Mucosa of stomach (tissue), 1 donor: ENCODE measurements around the gene CD55.

Source experiments
- H3K27me3 ChIP-seq: one replicate; pipeline ENCODE4 v1.7.0; 2013; ENCODE audit warnings: mild to moderate bottlenecking, low read length; ENCODE audit not compliant: control insufficient read depth, insufficient read depth
- H3K36me3 ChIP-seq: one replicate; pipeline ENCODE4 v1.7.0; 2013; ENCODE audit warnings: low read length; ENCODE audit not compliant: control insufficient read depth, insufficient read depth
- H3K4me1 ChIP-seq: one replicate; pipeline ENCODE4 v1.7.0; 2013; ENCODE audit warnings: mild to moderate bottlenecking, low read length; ENCODE audit not compliant: control insufficient read depth, insufficient read depth
- H3K4me3 ChIP-seq: one replicate; pipeline ENCODE4 v1.7.0; 2013; ENCODE audit warnings: low read length
- H3K9ac ChIP-seq: one replicate; pipeline ENCODE4 v1.7.0; 2013; ENCODE audit warnings: mild to moderate bottlenecking, low read length, moderate library complexity
- H3K9me3 ChIP-seq: one replicate; pipeline ENCODE4 v1.7.0; 2013; ENCODE audit warnings: mild to moderate bottlenecking, low read length, moderate library complexity; ENCODE audit not compliant: control insufficient read depth
- donor health status: Pancreatic carcinoma.

CD55 gene

GRCh38 chr1:207396168-207396746 lies 74.8 kb downstream of the CD55 start:
- no peak overlapping the region for H3K4me3 ChIP-seq
- no peaks in the 10 kb centered on the region for H3K36me3 ChIP-seq
- no peaks in the 10 kb centered on the region for H3K9me3 ChIP-seq
- peaks cover 15% of the 10 kb centered on the region for H3K4me1 ChIP-seq
- H3K9ac ChIP-seq = no peak overlapping the region
- H3K27me3 ChIP-seq = no peaks in the 10 kb centered on the region

- Histone ChIP-seq H3K4me1 (peaks cover 15% of the 10 kb centered on the region), H3K9ac (no peak overlapping the region), H3K36me3 (no peaks in the 10 kb centered on the region), H3K4me3 (no peak overlapping the region), H3K9me3 (no peaks in the 10 kb centered on the region), H3K27me3 (no peaks in the 10 kb centered on the region)
Measured at GRCh38 chr1:207397525-207397926, 76.0 kb downstream of the CD55 start.

- no peak overlapping the region for H3K9ac ChIP-seq
- no peaks in the 10 kb centered on the region for H3K27me3 ChIP-seq
- H3K4me3 ChIP-seq = no peak overlapping the region
- H3K4me1 ChIP-seq = peaks cover 12% of the 10 kb centered on the region
- H3K36me3 ChIP-seq = no peaks in the 10 kb centered on the region
- no peaks in the 10 kb centered on the region for H3K9me3 ChIP-seq
Measured at GRCh38 chr1:207398986-207399385, 77.5 kb downstream of the CD55 start.

- no peak overlapping the region for H3K4me3 ChIP-seq
- no peaks in the 10 kb centered on the region for H3K36me3 ChIP-seq
- H3K27me3 ChIP-seq = no peaks in the 10 kb centered on the region
- H3K9ac ChIP-seq = no peak overlapping the region
- H3K4me1 ChIP-seq = peaks cover 8% of the 10 kb centered on the region
- no peaks in the 10 kb centered on the region for H3K9me3 ChIP-seq
Measured at GRCh38 chr1:207401578-207401977, 80.1 kb downstream of the CD55 start.

- H3K9ac ChIP-seq = no peak overlapping the region
- no peaks in the 10 kb centered on the region for H3K9me3 ChIP-seq
- no peak overlapping the region for H3K4me3 ChIP-seq
- no peaks in the 10 kb centered on the region for H3K36me3 ChIP-seq
- no peaks in the 10 kb centered on the region for H3K4me1 ChIP-seq
- no peaks in the 10 kb centered on the region for H3K27me3 ChIP-seq
Measured at GRCh38 chr1:207402744-207403143, 81.3 kb downstream of the CD55 start.

- no peaks in the 10 kb centered on the region for H3K9me3 ChIP-seq
- H3K36me3 ChIP-seq = no peaks in the 10 kb centered on the region
- H3K4me3 ChIP-seq = no peak overlapping the region
- no peaks in the 10 kb centered on the region for H3K27me3 ChIP-seq
- H3K4me1 ChIP-seq = no peaks in the 10 kb centered on the region
- no peak overlapping the region for H3K9ac ChIP-seq
Measured at GRCh38 chr1:207404849-207405525, 83.5 kb downstream of the CD55 start.

- Histone ChIP-seq H3K4me3 (no peak overlapping the region), H3K4me1 (no peaks in the 10 kb centered on the region), H3K27me3 (no peaks in the 10 kb centered on the region), H3K36me3 (no peaks in the 10 kb centered on the region), H3K9me3 (no peaks in the 10 kb centered on the region), H3K9ac (no peak overlapping the region)
Measured at GRCh38 chr1:207405814-207406213, 84.3 kb downstream of the CD55 start.

GRCh38 chr1:207407655-207408260 lies 86.3 kb downstream of the CD55 start:
- Histone ChIP-seq H3K4me1 (no peaks in the 10 kb centered on the region), H3K36me3 (no peaks in the 10 kb centered on the region), H3K9me3 (no peaks in the 10 kb centered on the region), H3K9ac (no peak overlapping the region), H3K27me3 (no peaks in the 10 kb centered on the region), H3K4me3 (no peak overlapping the region)
